ENCODE results near the gene MUC13.

DNA sequence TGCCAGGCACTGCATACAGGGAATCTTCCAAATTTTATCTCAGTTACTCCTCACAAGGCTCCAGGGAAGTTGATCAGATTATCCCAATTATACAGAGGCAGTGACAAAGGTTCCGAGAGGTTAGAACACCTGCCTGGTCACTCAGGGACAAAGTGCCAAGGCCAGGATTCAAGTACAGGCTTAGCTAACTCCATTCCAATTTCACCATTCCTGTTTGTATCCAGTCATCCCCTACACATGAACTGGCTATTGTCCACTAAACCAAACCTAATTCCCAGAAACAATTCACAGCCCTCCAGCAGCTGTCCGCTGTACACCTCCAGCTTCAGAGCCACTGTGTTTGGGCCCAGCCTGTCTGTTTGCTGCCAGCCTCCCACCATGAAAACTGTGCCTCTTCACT is 16.0 kb downstream of the MUC13 start:
- TF ChIP-seq ISL1 (CRISPR knock-in tag; IDR thresholded peaks at IDR 0.05), result no peak
- TF ChIP-seq ESRRG (CRISPR knock-in tag; IDR thresholded peaks at IDR 0.05), result no peak
- TF ChIP-seq ZFP30 (CRISPR knock-in tag; IDR thresholded peaks at IDR 0.05), result no peak
- no peak for TF ChIP-seq BACH2 (CRISPR knock-in tag; IDR thresholded peaks at IDR 0.05; ENCODE audit: borderline replicate concordance)
- TF ChIP-seq ARNTL (CRISPR knock-in tag; IDR thresholded peaks at IDR 0.05; ENCODE audit: borderline replicate concordance, low read depth), result no peak
- no peak for TF ChIP-seq ZFP3 (CRISPR knock-in tag; IDR thresholded peaks at IDR 0.05)
- TF ChIP-seq, protein P1, sequence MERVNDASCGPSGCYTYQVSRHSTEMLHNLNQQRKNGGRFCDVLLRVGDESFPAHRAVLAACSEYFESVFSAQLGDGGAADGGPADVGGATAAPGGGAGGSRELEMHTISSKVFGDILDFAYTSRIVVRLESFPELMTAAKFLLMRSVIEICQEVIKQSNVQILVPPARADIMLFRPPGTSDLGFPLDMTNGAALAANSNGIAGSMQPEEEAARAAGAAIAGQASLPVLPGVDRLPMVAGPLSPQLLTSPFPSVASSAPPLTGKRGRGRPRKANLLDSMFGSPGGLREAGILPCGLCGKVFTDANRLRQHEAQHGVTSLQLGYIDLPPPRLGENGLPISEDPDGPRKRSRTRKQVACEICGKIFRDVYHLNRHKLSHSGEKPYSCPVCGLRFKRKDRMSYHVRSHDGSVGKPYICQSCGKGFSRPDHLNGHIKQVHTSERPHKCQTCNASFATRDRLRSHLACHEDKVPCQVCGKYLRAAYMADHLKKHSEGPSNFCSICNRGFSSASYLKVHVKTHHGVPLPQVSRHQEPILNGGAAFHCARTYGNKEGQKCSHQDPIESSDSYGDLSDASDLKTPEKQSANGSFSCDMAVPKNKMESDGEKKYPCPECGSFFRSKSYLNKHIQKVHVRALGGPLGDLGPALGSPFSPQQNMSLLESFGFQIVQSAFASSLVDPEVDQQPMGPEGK (CRISPR knock-in tag; IDR thresholded peaks at IDR 0.05; ENCODE audit: borderline replicate concordance), result no peak
- TF ChIP-seq CSDC2 (CRISPR knock-in tag; IDR thresholded peaks at IDR 0.05), result no peak
- TF ChIP-seq OSR1 (CRISPR knock-in tag; IDR thresholded peaks at IDR 0.05), result no peak
- TF ChIP-seq TOX (CRISPR knock-in tag; IDR thresholded peaks at IDR 0.05; ENCODE audit: borderline replicate concordance), result no peak
- TF ChIP-seq ZNF565 (CRISPR knock-in tag; conservative IDR thresholded peaks at IDR 0.05; ENCODE audit: low read depth), result no peak
- TF ChIP-seq ZNF70 (CRISPR knock-in tag; IDR thresholded peaks at IDR 0.05), result no peak
- TF ChIP-seq, protein P2, sequence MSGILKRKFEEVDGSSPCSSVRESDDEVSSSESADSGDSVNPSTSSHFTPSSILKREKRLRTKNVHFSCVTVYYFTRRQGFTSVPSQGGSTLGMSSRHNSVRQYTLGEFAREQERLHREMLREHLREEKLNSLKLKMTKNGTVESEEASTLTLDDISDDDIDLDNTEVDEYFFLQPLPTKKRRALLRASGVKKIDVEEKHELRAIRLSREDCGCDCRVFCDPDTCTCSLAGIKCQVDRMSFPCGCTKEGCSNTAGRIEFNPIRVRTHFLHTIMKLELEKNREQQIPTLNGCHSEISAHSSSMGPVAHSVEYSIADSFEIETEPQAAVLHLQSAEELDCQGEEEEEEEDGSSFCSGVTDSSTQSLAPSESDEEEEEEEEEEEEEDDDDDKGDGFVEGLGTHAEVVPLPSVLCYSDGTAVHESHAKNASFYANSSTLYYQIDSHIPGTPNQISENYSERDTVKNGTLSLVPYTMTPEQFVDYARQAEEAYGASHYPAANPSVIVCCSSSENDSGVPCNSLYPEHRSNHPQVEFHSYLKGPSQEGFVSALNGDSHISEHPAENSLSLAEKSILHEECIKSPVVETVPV (CRISPR knock-in tag; IDR thresholded peaks at IDR 0.05), result no peak
